GM23338 (cell line): Measurements from ENCODE around the gene CEP131.

Source experiments
- EZH2 ChIP-seq: fragments of 200-600 bp; sonication (generic); IDR thresholded peaks from one replicate; pipeline ENCODE4 v1.8.0; 2017; ENCODE audit warnings: antibody characterized with exemption, mild to moderate bottlenecking, low read depth; ENCODE audit not compliant: unreplicated experiment
- EZH2phosphoT487 ChIP-seq: fragments of 200-600 bp; sonication (generic); IDR thresholded peaks from one replicate; pipeline ENCODE4 v1.8.1; 2018; ENCODE audit warnings: antibody characterized with exemption; ENCODE audit not compliant: unreplicated experiment
- NANOG ChIP-seq: IDR thresholded peaks from 2 replicates; pipeline ENCODE4 v1.6.1; 2016; ENCODE audit warnings: antibody characterized with exemption, borderline replicate concordance
- POLR2AphosphoS5 ChIP-seq: IDR thresholded peaks from 2 replicates; pipeline ENCODE4 v1.6.1; 2016; ENCODE audit warnings: antibody characterized with exemption, low read depth
- TF ChIP-seq, protein P1 (sequence below), 2 experiments: fragments of 200-600 bp in 1 of 2; sonication (generic) in 1 of 2; conservative IDR thresholded peaks; 2 replicates each; pipeline versions ENCODE4 v1.5.1 to v1.6.1; 2016 to 2017; ENCODE audit warnings: antibody characterized with exemption in 2 of 2, low read depth in 2 of 2, mild to moderate bottlenecking in 2 of 2, moderate library complexity in 1 of 2
- TF ChIP-seq, protein P2 (sequence below): IDR thresholded peaks from one replicate; pipeline ENCODE4 v1.6.1; 2018; ENCODE audit warnings: antibody characterized with exemption; ENCODE audit not compliant: unreplicated experiment

DNA sequence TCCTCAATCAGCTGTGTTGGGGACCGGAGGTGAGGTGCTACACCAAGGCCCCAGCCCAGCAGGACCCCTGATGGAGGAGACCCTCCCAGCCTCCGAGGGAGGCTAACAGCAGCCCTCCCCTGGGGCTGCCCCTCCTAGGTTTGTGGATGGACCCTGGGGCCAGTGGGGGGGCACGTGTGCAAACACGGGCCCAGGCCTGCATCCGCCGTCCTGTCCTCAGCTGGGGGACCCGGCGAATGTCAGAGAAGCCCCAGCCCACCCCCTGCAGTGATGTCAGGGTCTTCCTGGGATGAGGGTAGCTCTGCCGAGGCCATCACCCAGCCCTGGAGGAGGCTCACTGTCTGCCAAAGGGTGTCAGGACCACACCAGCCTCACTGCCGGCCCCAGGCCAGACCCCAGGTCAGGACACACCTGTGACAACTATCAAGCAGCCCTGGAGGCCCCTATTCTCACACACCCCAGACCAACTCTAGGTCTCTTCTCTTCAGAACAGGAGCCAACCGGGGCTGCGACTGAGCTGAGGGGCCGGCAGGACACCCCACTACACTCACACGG is 26.7 kb downstream of the CEP131 start:
- TF ChIP-seq EZH2, result no peak
- TF ChIP-seq, protein P1, sequence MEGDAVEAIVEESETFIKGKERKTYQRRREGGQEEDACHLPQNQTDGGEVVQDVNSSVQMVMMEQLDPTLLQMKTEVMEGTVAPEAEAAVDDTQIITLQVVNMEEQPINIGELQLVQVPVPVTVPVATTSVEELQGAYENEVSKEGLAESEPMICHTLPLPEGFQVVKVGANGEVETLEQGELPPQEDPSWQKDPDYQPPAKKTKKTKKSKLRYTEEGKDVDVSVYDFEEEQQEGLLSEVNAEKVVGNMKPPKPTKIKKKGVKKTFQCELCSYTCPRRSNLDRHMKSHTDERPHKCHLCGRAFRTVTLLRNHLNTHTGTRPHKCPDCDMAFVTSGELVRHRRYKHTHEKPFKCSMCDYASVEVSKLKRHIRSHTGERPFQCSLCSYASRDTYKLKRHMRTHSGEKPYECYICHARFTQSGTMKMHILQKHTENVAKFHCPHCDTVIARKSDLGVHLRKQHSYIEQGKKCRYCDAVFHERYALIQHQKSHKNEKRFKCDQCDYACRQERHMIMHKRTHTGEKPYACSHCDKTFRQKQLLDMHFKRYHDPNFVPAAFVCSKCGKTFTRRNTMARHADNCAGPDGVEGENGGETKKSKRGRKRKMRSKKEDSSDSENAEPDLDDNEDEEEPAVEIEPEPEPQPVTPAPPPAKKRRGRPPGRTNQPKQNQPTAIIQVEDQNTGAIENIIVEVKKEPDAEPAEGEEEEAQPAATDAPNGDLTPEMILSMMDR (conservative IDR thresholded peaks at IDR 0.05; ENCODE audit: low read depth in 2 of 2), result no peak
- TF ChIP-seq NANOG, result no peak
- TF ChIP-seq, protein P2, sequence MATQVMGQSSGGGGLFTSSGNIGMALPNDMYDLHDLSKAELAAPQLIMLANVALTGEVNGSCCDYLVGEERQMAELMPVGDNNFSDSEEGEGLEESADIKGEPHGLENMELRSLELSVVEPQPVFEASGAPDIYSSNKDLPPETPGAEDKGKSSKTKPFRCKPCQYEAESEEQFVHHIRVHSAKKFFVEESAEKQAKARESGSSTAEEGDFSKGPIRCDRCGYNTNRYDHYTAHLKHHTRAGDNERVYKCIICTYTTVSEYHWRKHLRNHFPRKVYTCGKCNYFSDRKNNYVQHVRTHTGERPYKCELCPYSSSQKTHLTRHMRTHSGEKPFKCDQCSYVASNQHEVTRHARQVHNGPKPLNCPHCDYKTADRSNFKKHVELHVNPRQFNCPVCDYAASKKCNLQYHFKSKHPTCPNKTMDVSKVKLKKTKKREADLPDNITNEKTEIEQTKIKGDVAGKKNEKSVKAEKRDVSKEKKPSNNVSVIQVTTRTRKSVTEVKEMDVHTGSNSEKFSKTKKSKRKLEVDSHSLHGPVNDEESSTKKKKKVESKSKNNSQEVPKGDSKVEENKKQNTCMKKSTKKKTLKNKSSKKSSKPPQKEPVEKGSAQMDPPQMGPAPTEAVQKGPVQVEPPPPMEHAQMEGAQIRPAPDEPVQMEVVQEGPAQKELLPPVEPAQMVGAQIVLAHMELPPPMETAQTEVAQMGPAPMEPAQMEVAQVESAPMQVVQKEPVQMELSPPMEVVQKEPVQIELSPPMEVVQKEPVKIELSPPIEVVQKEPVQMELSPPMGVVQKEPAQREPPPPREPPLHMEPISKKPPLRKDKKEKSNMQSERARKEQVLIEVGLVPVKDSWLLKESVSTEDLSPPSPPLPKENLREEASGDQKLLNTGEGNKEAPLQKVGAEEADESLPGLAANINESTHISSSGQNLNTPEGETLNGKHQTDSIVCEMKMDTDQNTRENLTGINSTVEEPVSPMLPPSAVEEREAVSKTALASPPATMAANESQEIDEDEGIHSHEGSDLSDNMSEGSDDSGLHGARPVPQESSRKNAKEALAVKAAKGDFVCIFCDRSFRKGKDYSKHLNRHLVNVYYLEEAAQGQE, result no peak
- TF ChIP-seq EZH2phosphoT487, result no peak
- TF ChIP-seq POLR2AphosphoS5, result no peak
